Renal cortical epithelial cell (primary cell): ENCODE results near the gene CALM1. TPM values are rescaled to one million over a fixed set of nuclear protein-coding genes. Genes with fewer than 3 reads are reported as not detected.

Experiments
- total RNA-seq: library from RNA; depleted of rRNA; stranded (reverse); fragments of >200 nt; gene quantifications from 2 replicates; pipeline ENCODE4 v1.2.3, GENCODE V29; 2014

CALM1 gene
- total RNA-seq, 1 donor from 2014 or later = 297 TPM

Other genes starting within 250 kb of the CALM1 start
- gene PSMC1, start 140.5 kb upstream of the CALM1 start, total RNA-seq = 168 and 180 TPM in 2 replicates
- gene NRDE2, start 65.1 kb upstream of the CALM1 start, total RNA-seq = 11.8 and 16.8 TPM in 2 replicates